Renal cortical epithelial cell (primary cell): ENCODE results near the gene DYDC1. TPM values are rescaled to one million over a fixed set of nuclear protein-coding genes. Genes with fewer than 3 reads are reported as not detected.

ENCODE experiments used
- total RNA-seq: library from RNA; depleted of rRNA; stranded (reverse); fragments of >200 nt; gene quantifications from 2 replicates; pipeline ENCODE4 v1.2.3, GENCODE V29; 2014

Gene DYDC1
- total RNA-seq, 1 donor from 2014 or later = not detected

Other genes starting within 250 kb of the DYDC1 start
- gene PLAC9, start 224.0 kb downstream of the DYDC1 start, total RNA-seq = not detected in 2 replicates
- gene ANXA11, start 151.2 kb downstream of the DYDC1 start, total RNA-seq = 70.8 and 102 TPM in 2 replicates
- 0.15 TPM in 1 of 2 replicates, not detected in the other for gene MAT1A, start 67.1 kb downstream of the DYDC1 start, total RNA-seq
- gene DYDC2, start within 50 bp of the DYDC1 start, total RNA-seq = 0.15 and 0.87 TPM in 2 replicates
- gene PRXL2A, start 51.8 kb upstream of the DYDC1 start, total RNA-seq = 57.5 and 121 TPM in 2 replicates
- 51.4 and 199 TPM in 2 replicates for gene TSPAN14, start 97.6 kb upstream of the DYDC1 start, total RNA-seq
- under 0.01 TPM in 1 of 2 replicates, not detected in the other for gene SH2D4B, start 181.1 kb upstream of the DYDC1 start, total RNA-seq